Epithelial cell of prostate (primary cell): Measurements from ENCODE around the gene PLD3.
"Not testable (repeated sequence)": the region's sequence is repeated elsewhere in the genome, so short reads cannot be mapped to it uniquely, and the experiment has no call there.

Experiments
- DNase-seq: peaks from one replicate; pipeline ENCODE4 v3.0.0-alpha.2; 2011; ENCODE audit warnings: low read depth, low spot score
- H3K27ac ChIP-seq: fragments of 450-650 bp; 2 replicates; pipeline ENCODE4 v1.5.1; 2017; ENCODE audit warnings: mild to moderate bottlenecking

The PLD3 gene

GRCh38 chr19:40360708-40361241, 12.3 kb downstream of the PLD3 start:
- H3K27ac ChIP-seq = no peak overlapping the region
- DNase-seq = no peak

GRCh38 chr19:40362160-40362559, 13.7 kb downstream of the PLD3 start:
- H3K27ac ChIP-seq = no peak overlapping the region
- no peak for DNase-seq

- DNase-seq = no peak
Observed at GRCh38 chr19:40363069-40363468, 14.6 kb downstream of the PLD3 start.

GRCh38 chr19:40365010-40365409, 16.5 kb downstream of the PLD3 start:
- H3K27ac ChIP-seq = no peak overlapping the region
- no peak for DNase-seq

More at GRCh38 chr19:40363069-40363468, 14.6 kb downstream of the PLD3 start:
- H3K27ac ChIP-seq = no peak overlapping the region

GRCh38 chr19:40365613-40366401, 17.3 kb downstream of the PLD3 start:
- no peak overlapping the region for H3K27ac ChIP-seq
- DNase-seq = no peak

- no peak for DNase-seq
- H3K27ac ChIP-seq = no peak overlapping the region
Observed at GRCh38 chr19:40366697-40367561, 18.4 kb downstream of the PLD3 start.

GRCh38 chr19:40367577-40368434, 19.3 kb downstream of the PLD3 start:
- no peak overlapping the region for H3K27ac ChIP-seq
- no peak for DNase-seq

- no peak for DNase-seq
- no peak overlapping the region for H3K27ac ChIP-seq
Observed at GRCh38 chr19:40369797-40370196, 21.3 kb downstream of the PLD3 start.

GRCh38 chr19:40370253-40370652, 21.8 kb downstream of the PLD3 start:
- not testable (repeated sequence) for H3K27ac ChIP-seq, DNase-seq

GRCh38 chr19:40370997-40371801, 22.7 kb downstream of the PLD3 start:
- no peak overlapping the region for H3K27ac ChIP-seq
- DNase-seq = no peak

GRCh38 chr19:40371802-40372122, 23.3 kb downstream of the PLD3 start:
- DNase-seq = no peak

GRCh38 chr19:40374084-40374483, 25.6 kb downstream of the PLD3 start:
- DNase-seq = no peak
- no peak overlapping the region for H3K27ac ChIP-seq

More at GRCh38 chr19:40371802-40372122, 23.3 kb downstream of the PLD3 start:
- H3K27ac ChIP-seq = no peak overlapping the region

- no peak for DNase-seq
- no peak overlapping the region for H3K27ac ChIP-seq
Observed at GRCh38 chr19:40376286-40376862, 27.9 kb downstream of the PLD3 start.

- no peak for DNase-seq
- H3K27ac ChIP-seq = no peak overlapping the region
Observed at GRCh38 chr19:40377876-40378385, 29.4 kb downstream of the PLD3 start.

GRCh38 chr19:40378509-40378908, 30.0 kb downstream of the PLD3 start:
- no peak for DNase-seq
- H3K27ac ChIP-seq = no peak overlapping the region

- H3K27ac ChIP-seq = no peak overlapping the region
- DNase-seq = no peak
Observed at GRCh38 chr19:40379446-40380198, 31.1 kb downstream of the PLD3 start.

- no peak overlapping the region for H3K27ac ChIP-seq
- DNase-seq = no peak
Observed at GRCh38 chr19:40380199-40381037, 31.9 kb downstream of the PLD3 start.
